ENCODE measurements around the gene HERC2. TPM values are rescaled to one million over a fixed set of nuclear protein-coding genes. Genes with fewer than 3 reads are reported as not detected.
"Not testable (repeated sequence)": the region's sequence is repeated elsewhere in the genome, so short reads cannot be mapped to it uniquely, and the experiment has no call there.

HERC2 gene
- total RNA-seq, 1 donor from 2014 or later, result 80.1 TPM

DNA sequence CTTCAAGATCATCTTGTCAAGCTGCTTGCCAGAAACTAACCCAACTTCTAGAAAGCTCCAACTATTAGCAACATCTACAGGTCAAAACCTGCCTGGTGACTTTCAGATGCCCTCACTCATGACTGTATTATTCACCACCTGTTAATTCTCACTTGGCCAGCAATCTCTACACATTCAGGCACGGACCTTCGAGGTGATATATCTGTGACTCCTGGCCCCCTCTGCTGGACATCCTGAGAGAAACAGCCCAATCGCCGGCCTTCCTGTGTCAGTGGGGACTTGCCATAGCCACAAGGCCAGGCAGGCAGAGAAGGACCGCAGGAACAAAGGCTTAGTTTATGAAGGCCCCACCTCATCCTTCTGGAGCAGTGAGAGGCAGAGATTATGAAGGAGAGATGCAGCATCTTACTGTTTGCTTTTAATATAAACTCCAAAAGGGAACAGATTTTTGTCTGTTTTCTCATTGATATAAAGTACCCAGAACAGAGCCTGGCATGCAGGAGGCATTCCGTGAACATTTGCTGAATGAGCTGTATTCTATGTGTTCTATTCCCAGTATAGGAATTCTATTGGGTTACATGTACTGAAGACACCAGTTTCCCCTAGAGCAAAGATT is 198.5 kb downstream of the HERC2 start:
- H3K4me1 Mint-ChIP-seq (ENCODE audit: unreplicated experiment), result peaks cover 6% of the 10 kb centered on the region
- TF ChIP-seq, protein P1, sequence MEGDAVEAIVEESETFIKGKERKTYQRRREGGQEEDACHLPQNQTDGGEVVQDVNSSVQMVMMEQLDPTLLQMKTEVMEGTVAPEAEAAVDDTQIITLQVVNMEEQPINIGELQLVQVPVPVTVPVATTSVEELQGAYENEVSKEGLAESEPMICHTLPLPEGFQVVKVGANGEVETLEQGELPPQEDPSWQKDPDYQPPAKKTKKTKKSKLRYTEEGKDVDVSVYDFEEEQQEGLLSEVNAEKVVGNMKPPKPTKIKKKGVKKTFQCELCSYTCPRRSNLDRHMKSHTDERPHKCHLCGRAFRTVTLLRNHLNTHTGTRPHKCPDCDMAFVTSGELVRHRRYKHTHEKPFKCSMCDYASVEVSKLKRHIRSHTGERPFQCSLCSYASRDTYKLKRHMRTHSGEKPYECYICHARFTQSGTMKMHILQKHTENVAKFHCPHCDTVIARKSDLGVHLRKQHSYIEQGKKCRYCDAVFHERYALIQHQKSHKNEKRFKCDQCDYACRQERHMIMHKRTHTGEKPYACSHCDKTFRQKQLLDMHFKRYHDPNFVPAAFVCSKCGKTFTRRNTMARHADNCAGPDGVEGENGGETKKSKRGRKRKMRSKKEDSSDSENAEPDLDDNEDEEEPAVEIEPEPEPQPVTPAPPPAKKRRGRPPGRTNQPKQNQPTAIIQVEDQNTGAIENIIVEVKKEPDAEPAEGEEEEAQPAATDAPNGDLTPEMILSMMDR (conservative IDR thresholded peaks at IDR 0.05), result peak; percentile 80
- DNase-seq (ENCODE audit: extremely low spot score, unreplicated experiment), result no peak
- no peaks in the 10 kb centered on the region for H3K9me3 Mint-ChIP-seq
- peak overlapping the region; percentile 30 for H3K27ac Mint-ChIP-seq
- no peaks in the 10 kb centered on the region for H3K27me3 Mint-ChIP-seq
- H3K4me3 Mint-ChIP-seq, result no peak overlapping the region
- H3K36me3 Mint-ChIP-seq, result peaks cover 9% of the 10 kb centered on the region

DNA sequence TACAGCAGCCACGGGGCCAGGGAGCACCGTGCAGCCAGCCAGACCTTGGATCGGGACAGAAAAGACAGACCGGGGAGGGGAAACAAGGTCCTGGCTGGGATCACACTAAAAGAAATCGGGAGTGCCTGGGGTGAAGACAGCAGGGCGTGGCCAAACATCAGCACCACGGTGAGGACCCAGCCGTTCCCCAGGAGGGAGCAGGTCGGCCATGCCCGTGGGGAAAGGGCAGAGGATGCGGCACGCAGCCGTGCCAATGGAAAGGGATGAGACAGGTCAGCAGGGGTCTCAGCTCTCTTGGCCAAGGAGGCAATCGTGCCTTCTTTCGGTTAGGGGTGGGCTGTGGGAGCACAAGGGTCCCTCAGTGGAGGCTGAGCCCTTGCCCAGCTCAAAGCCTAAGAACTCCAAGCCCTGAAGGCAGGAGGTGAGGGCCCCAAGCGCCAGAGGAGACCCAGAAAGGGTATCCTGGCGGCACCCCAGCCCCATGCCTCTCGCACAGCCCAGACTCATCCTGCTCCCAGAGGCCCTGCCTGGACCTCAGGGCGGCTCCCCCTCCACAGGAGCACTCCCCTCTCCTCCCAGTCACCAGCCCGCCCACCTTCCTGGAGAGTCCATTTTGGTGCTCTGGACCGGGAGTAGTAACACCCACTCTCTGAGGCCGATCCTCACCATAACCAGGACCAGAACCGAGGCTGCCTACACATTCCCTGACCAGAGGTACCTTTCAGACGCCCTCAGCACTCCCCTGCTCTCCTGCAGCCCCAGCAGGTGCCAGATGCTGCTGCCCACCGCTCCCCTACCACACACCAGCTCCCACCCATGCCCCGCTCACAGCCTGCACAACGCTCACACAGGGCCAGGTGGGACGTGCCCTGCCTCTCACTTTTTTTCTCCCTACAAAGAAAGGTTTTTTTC is 199.7 kb downstream of the HERC2 start:
- no peak for DNase-seq (ENCODE audit: extremely low spot score, unreplicated experiment)
- Mint-ChIP-seq H3K4me1 (ENCODE audit: unreplicated experiment) (peaks cover 6% of the 10 kb centered on the region), H3K27ac (no peak overlapping the region), H3K4me3 (no peak overlapping the region), H3K9me3 (no peaks in the 10 kb centered on the region), H3K27me3 (no peaks in the 10 kb centered on the region), H3K36me3 (peaks cover 17% of the 10 kb centered on the region)
- TF ChIP-seq, protein P1 (conservative IDR thresholded peaks at IDR 0.05), result no peak

- not testable (repeated sequence) for H3K4me3 Mint-ChIP-seq; H3K9me3 Mint-ChIP-seq; H3K27me3 Mint-ChIP-seq; H3K4me1 Mint-ChIP-seq (ENCODE audit: unreplicated experiment); H3K27ac Mint-ChIP-seq; DNase-seq (ENCODE audit: extremely low spot score, unreplicated experiment)
- peaks cover 18% of the 10 kb centered on the region for H3K36me3 Mint-ChIP-seq
These were observed 200.4 kb downstream of the HERC2 start for GRCh38 chr15:28121577-28121976.

DNA sequence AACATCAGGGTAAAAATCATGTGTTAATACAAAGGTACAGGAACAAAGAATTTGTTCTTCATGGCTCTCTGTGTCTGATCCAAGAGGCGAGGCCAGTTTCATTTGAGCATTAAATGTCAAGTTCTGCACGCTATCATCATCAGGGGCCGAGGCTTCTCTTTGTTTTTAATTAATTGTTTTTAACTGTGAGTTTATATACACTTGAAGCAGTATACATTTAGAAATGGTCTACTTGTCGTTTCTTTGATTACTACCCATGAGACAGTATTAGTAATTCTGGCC is 201.7 kb downstream of the HERC2 start:
- Mint-ChIP-seq H3K27me3 (no peaks in the 10 kb centered on the region), H3K36me3 (peaks cover 24% of the 10 kb centered on the region), H3K4me1 (ENCODE audit: unreplicated experiment) (peaks cover 6% of the 10 kb centered on the region), H3K27ac (no peak overlapping the region), H3K9me3 (no peaks in the 10 kb centered on the region), H3K4me3 (no peak overlapping the region)
- TF ChIP-seq, protein P1 (conservative IDR thresholded peaks at IDR 0.05), result no peak
- no peak for DNase-seq (ENCODE audit: extremely low spot score, unreplicated experiment)

- Mint-ChIP-seq H3K9me3 (no peaks in the 10 kb centered on the region), H3K27me3 (no peaks in the 10 kb centered on the region), H3K4me3 (no peak overlapping the region), H3K36me3 (peaks cover 28% of the 10 kb centered on the region), H3K27ac (no peak overlapping the region), H3K4me1 (ENCODE audit: unreplicated experiment) (peaks cover 5% of the 10 kb centered on the region)
- no peak for DNase-seq (ENCODE audit: extremely low spot score, unreplicated experiment)
- TF ChIP-seq, protein P1 (conservative IDR thresholded peaks at IDR 0.05), result no peak
These were observed 203.4 kb downstream of the HERC2 start for GRCh38 chr15:28118531-28118930.

GRCh38 chr15:28118083-28118482 is 203.9 kb downstream of the HERC2 start:
- TF ChIP-seq, protein P1 (conservative IDR thresholded peaks at IDR 0.05), result no peak
- Mint-ChIP-seq H3K27me3 (no peaks in the 10 kb centered on the region), H3K36me3 (peaks cover 23% of the 10 kb centered on the region), H3K4me3 (no peak overlapping the region), H3K27ac (no peak overlapping the region), H3K4me1 (ENCODE audit: unreplicated experiment) (peaks cover under 1% of the 10 kb centered on the region), H3K9me3 (no peaks in the 10 kb centered on the region)
- no peak for DNase-seq (ENCODE audit: extremely low spot score, unreplicated experiment)
